GM19025 (cell line): ENCODE results near the gene CSF3R.

ENCODE experiments used
- ATAC-seq: cut with Tn5 transposase; IDR thresholded peaks from one replicate; pipeline ENCODE4 v1.9.1; 2021; ENCODE audit warnings: mild to moderate bottlenecking, low read depth, moderate library complexity; ENCODE audit not compliant: unreplicated experiment

Gene CSF3R

GRCh38 chr1:36432616-36433015 is 50.1 kb downstream of the CSF3R start:
- no peak for ATAC-seq

- ATAC-seq = no peak
Observed at GRCh38 chr1:36425791-36426190, 56.9 kb downstream of the CSF3R start.

- no peak for ATAC-seq
Observed at GRCh38 chr1:36421649-36422048, 61.1 kb downstream of the CSF3R start.

- no peak for ATAC-seq
Observed at GRCh38 chr1:36420836-36421317, 61.8 kb downstream of the CSF3R start.

- no peak for ATAC-seq
Observed at GRCh38 chr1:36420409-36420808, 62.3 kb downstream of the CSF3R start.

- no peak for ATAC-seq
Observed at GRCh38 chr1:36419569-36419968, 63.1 kb downstream of the CSF3R start.

GRCh38 chr1:36419140-36419539 is 63.6 kb downstream of the CSF3R start:
- no peak for ATAC-seq

GRCh38 chr1:36417931-36418330 is 64.8 kb downstream of the CSF3R start:
- no peak for ATAC-seq
